KBM-7 (cell line): ENCODE results near the gene DHH.
"Not testable (repeated sequence)": the region's sequence is repeated elsewhere in the genome, so short reads cannot be mapped to it uniquely, and the experiment has no call there.

ENCODE experiments used
- DNase-seq: peaks from one replicate; pipeline ENCODE4 v3.0.0-alpha.2; 2015
- in situ Hi-C: fragments of 300-500 bp; cut with MboI; formaldehyde crosslinking; loops from 2 replicates; pipeline ENCODE4 v1.14.3; 2020; ENCODE audit warnings: low sequenced_read_pairs, low pct_unique_long_range_greater_than_20kb, mixed read lengths

DHH gene

DNA sequence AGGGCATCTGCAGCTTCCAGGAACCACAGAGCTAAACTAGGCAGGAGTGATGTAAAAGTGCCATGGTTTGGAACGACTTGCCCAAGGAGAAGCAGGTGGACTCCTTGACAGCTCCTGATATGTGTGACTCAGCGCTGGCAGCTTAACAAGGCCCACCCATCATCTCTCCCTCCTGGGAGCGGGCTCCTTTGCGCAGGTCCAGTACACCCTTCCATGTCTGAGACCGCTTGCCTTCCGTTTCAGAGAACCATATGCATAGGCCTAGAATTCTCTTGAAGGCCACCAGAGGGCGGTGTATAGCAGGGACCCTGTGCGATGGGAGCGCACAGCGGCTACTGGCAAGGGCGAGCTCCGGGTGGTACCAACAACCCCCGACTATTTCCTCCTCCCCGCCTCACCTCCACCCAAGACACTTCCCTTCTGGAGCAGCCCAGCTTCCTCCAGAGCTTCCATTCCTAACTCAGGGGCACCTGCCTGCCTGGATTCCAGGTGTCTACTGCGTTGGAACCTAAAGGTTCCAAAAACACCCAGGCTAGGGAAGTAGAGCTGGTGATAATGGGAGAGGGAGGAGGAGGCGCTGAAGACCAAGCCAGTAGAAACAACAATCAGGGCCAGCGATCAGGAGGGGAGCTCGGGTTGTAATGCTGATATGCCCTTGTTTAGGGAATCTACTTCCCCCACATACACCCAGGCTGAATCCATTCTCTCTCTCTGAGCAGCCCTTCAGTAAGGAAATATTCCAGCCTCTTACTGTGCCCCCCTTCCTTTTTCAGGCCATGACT, 6.3 kb downstream of the DHH start:
- in situ Hi-C loops = no loop called here
- peak; percentile 86 for DNase-seq

DNA sequence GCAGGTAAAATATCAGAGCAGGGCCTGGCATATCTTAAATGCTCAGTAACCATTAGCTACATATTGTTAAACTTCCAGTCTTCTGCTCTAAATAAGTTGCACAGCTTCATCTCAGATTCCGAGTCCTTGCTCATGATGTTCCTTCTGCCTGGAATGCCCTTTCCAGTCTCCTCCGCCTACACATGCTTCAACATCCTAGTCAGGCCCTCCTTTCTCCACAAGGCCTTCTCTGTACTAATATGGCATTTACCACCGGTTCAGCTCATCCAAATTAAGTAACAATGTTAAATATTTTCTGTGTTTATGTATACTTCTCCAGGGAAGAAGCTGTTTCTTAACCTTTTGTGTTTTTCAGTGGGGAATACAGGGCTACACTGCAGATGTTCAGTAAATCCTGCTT, 8.5 kb downstream of the DHH start:
- in situ Hi-C loops = no loop called here
- DNase-seq = no peak

DNA sequence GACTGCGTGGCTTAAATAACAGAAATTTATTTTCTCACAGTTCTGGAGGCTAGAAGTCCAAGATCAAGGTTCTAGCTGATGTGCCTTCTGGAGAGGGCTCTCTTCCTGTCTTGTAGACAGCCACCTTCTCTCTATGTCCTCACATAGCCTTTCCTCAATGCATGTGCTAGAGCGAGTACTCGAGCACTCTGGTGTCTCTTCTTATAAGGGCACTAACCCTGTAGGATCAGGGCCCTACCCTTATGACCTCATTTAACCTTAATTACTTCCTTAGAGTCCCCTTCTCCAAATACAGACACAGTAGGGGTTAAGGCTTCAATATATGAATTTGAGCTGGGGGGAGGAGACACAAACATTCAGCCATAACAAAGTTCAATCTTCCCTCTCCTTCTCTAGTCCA, 10.2 kb downstream of the DHH start:
- in situ Hi-C loops = no loop called here
- DNase-seq = peak; percentile 28

DNA sequence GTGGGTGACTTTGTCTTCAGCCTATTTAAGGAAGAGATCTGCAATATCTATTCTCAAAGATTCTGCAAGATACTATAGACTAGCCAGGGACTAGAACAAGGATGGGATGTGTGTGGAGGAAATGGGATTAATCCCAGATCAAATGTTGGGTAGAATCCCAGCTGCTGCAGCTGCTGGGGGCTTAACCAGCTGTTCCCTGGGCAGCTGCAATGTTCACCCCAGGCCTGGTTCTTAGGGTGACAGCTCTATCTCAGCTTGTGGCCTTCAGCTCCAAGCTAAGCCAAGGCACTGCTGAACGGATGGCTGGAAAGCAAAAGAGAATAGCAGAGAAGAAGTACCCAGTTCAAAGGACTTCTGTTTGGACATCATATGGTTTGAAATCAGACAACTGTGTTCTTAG, 14.8 kb downstream of the DHH start:
- DNase-seq = no peak
- in situ Hi-C loops = no loop called here

DNA sequence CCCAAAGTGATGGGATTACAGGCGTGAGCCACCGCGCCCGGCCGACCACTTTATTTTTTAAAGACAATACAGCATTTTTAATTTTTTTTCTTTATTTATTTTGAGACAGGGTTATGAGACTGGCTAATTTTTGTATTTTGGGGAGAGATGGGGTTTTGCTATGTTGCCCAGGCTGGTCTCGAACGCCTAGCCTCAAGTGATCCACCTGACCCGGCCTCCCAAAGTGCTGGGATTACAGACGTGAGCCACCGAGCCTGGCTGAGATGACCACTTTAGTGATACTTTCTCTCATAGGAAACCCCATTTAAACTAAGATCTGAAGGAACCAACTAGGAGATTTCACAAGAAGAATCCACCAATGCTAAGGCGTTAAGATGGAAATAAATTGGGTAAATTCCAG, 23.6 kb downstream of the DHH start:
- in situ Hi-C loops = no loop called here
- DNase-seq = no peak

DNA sequence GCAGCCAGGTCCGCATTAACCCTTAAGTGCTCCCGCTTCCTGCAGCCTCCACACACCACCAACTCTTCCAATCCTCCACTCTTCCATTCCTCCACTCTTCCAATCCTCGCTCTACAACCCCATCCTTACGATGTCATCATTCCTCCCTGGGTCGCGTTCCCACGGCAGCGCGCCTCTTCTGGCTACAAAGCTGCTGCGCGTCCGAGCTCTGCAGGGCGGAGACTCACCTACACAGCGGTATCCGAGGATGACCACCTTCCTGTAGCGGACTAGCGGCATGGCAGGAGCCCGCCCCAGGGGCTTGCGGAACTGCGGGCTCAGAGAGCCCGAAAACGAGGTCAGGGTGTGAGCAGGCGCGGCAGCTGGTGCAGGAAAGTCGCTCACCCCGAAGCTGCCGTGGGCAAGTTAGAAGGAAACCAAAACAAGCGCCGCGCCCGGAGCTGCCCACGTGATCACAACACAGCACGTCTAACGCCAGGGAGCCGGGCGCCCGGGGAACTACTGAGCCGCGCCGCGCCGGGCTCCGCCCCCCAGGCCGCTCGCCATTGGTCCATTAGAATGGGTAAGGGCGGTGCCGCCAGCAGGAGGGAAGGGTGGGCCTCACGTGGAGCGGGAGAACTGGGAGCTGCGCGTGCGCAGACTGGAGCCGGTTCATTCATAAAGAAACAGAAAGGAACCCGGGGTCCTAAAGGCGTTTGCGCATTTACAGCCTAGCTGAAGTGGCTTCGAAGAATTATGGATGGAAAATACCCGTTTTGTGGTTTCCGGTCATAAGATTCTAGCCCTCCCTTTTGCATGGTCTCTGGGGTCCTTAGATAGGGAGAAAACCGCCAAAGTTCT, 24.9 kb downstream of the DHH start, which contains the start of gene RHEBL1:
RHEBL1 (minus strand) TSS at position 473 of the 840 bp plus-strand sequence; CDS start at position 279, 194 bp downstream.
- DNase-seq = peak; percentile 99
- in situ Hi-C loops = no loop called here

DNA sequence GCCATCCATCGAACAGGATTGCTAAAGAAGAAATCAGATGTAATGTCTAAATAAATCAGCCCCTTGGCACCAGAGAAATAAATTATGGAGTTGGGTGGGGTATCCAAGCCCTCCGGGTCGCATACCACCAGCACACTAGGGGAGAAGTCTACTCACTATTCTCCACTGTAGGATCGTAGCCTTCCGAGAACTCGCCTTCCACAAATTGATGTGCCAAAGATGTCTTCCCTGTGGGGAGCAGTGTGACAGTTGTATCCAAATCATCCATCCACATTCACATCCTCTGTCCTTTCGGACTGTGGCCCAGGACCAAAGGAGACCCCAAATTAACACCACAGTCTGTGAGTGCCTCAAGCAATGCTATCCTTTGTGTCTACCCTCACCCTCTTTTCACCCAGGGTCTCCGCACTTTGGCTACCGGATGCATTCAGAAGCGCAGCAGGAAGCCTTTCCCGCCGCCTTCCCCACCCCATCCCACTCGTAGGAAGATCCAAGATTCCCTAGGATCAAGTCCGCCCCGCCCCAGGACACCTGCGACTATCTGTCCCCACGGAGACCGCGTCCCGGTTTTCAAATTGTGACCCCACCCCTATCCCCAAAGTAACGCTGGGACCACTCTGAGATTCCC, 25.6 kb downstream of the DHH start:
- no peak for DNase-seq
- in situ Hi-C loops = no loop called here

DNA sequence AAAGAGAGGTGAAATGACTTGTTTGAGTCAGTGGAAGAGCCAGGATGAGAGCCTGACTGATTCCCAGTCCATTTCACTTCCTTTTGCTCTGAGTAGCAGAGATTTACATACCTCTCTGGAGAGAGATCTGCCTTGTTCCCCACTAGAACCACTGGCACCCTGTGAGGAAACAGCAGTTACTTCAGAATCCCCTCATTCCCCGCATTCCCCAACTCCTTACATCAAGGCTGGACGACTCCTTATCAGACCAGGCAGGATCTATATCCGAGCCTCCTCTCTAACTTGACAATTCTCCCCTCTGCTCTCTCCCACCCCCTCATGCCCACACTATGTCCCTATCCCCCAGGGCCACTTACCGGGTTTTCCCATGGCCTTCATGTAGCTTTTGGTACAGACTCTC, 28.5 kb downstream of the DHH start:
- in situ Hi-C loops = no loop called here
- no peak for DNase-seq

DNA sequence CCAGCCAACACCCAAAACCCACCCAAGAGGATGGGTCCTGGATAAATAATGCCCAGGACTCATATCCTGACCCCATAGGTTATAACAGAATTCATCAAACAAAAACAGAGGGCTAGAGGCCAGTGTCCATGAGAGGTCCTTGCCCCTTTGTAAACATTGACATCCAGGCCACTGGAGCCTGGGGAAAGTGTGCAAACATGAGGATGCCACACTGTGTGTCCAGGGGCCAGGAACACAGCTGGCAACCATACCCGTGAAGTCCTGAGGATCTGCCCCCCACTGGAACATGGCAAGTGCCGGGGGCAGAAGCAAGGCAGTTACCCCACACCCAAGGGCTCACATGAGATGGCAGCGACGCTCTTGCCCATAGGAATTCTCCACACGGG, 29.8 kb downstream of the DHH start:
- DNase-seq = no peak
- in situ Hi-C loops = no loop called here

DNA sequence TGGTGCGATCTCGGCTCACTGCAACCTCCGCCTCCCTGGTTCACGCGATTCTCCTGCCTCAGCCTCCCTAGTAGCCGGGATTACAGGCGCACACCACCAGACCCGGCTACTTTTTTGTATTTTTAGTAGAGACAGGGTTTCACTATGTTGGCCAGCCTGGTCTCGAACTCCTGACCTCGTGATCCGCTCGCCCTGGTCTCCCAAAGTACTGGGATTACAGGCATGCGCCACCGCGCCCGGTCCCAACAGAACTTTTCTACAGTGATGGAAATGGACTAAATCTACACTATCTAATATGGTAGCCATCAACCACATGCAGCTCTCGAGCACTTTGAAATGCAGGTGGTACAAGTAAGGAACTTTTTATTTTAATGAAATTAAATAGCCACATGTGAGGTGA, 32.7 kb downstream of the DHH start:
- DNase-seq, in situ Hi-C loops: not testable (repeated sequence)

DNA sequence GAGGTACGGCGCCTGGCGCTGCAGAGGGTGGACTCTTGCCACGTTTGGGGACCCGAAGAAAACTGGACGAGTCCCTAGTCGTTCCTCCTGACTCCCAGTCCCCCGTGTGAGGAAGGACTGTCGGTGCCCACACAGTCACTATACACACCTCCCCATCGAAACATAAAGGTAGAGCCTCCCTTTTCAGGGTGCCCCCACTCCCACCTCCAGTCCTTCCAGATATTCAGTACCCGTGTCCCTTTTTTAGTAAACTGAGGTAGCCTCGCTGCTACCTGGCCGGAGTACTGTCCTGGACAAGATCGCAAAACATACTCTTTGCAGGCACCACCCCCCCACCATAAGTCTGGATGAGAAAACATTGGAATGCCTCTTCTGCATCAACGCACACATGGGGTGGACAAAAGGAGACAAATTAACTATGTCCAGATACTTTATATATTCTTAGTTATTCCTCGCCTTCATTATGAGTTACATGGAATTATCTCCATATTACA, 33.4 kb downstream of the DHH start:
- in situ Hi-C loops = no loop called here
- no peak for DNase-seq

DNA sequence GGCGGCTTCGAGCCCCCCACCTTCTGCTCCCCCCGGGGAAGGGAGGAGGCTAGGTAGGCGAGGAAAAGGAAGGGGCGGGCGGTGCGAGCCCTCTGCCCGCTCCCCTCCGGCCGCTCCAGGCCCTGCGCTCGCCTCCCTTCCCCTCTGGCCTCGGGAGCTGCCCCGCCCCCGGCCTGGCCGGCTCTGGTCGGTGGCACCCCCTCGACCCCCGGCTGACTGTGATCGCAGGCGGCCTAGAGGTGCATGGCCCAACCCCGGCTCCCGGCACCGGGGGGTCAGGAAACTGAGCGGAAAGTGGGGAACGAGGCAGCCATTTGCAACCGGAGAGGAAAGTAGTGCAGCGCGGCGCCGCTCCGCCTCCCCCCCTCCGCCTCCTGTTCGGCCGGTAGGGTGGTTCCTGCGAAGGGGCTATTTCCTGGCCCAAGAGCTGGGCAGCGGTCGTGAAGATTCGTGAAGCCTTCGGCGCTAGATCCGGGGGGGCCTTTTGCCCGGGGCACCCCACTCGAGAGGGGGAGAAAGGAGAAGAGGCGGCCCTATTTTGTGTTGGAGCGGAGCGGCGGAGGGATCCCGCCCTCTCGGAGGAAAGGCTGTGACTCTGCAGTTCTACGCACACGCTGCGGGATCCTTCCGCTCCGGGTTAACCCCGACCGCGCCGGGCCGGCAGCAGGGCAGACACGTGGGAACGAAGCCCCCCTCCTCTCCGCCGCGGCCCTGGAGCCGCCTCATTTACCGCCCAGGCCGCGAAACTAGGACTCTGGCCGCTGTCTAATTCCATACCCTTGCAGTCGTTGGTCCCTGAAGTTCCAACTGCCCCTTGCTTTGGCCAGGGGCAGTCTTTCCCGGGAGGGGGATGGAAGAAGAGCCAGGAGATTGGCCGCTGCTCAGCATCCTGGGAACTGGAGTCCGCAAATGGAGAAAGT, 34.1 kb downstream of the DHH start, which contains the start of gene KMT2D:
KMT2D (minus strand) TSS at position 558 of the 920 bp plus-strand sequence. CDS start 5,470 bp downstream, outside the sequence.
- in situ Hi-C loops = no loop called here
- DNase-seq = peak; percentile 93

DNA sequence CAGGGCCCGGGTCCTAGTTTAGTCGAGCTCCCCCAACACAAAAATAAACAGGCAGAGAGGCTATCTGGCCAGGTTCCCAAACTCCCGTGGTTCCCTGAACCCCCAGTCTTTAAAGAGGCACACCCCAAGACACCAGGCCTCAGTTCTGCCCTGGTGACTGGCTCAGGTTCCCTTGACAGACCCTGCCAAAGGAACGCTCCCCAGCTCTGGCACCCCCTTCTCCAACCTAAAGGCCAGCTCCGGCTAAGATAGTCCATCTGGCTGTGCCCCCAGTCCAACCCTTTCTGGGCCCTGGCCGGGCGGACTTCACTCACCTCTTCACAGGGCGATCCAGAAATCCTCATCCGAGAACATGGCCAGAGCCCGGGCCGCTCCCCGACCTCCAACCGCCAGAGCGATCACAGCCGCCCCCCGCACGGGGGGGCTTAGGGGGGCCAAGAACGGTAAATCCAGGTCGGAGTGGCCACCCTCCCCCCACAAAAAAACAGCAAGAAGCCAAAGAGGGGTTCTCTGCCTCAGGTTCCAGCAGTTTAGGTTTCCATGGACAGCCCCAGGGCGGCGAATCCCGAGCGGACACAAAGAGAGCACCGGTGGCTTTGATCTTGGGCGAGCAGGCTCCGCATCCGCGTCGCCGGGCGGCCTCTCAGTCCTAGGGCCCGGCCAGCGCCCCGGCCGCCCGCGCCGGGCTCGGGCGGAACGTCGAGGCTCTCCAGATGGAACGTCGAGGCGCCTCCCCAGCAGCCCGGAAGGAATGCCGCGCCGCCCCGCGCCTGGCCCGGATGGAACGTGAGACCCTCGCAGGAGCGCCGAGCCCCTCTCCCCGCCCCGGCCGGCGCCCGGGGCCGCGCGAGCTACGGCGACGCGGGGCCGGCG, 35.1 kb downstream of the DHH start:
- in situ Hi-C loops = no loop called here
- DNase-seq = peak; percentile 25

DNA sequence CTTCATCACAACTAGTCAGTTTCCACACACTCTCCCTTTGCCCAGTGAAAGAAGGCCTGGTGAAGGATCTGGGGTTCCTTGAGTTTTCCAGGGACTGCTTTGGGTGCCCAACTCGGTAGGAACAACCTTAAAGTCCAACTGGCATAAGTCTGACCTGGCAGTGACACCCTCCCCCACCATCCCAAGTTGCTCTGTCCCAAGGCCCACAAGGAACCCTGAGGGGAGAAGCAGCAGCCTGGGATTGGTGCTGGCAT, 35.6 kb downstream of the DHH start:
- DNase-seq = peak; percentile 14
- in situ Hi-C loops = no loop called here

DNA sequence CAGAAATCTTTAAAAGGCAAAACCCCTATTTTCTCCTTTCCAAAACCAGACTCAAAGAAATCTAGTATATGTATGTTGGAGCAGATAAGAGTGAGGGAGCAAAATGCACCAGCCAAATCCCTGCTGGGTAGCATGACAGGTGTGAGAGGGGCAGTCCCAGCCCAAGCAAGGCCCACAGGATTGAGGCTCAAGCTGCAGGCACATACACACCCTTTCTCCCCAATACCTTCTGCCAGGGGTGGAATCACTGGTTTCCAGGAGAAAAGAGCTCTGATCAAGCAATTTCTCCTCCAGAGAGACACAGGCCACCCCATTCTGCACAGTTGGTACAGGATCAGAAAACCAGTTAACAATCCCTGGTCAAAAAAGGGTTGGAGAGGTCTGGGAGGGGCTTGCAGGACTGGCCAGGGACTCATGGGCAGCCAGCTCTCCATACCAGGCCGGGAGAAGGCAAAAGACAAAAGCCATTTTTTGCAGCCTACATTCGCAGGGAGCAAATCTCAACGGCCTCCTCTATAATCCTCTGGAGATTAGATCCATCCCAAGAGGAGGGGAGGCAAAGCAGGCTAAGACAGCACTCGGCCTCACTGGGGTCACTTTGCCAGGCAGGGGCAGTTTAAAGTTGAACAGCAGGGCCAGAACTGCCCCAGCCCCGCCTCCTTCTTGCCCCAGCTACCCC, 36.1 kb downstream of the DHH start:
- no peak for DNase-seq
- in situ Hi-C loops = no loop called here

DNA sequence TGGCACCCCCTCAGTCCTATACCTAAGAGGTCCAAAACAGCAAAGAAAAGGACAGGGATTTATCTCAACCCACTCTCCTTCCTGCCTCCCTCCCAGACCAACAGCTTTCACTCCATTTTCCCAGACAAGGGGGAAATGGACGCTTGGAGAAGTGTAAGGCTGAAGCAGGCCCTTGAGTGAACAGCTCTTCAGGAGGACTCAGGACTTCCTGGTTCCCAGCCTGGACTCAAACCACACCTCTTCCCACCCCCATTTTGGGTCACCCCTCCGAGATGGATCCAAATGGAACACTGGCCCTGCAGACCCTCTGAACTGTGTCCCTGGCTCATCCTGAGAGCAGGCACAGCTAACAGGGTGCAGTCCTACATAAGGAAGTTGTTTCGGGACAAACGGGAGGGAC, 36.7 kb downstream of the DHH start:
- peak; percentile 34 for DNase-seq
- in situ Hi-C loops = no loop called here

DNA sequence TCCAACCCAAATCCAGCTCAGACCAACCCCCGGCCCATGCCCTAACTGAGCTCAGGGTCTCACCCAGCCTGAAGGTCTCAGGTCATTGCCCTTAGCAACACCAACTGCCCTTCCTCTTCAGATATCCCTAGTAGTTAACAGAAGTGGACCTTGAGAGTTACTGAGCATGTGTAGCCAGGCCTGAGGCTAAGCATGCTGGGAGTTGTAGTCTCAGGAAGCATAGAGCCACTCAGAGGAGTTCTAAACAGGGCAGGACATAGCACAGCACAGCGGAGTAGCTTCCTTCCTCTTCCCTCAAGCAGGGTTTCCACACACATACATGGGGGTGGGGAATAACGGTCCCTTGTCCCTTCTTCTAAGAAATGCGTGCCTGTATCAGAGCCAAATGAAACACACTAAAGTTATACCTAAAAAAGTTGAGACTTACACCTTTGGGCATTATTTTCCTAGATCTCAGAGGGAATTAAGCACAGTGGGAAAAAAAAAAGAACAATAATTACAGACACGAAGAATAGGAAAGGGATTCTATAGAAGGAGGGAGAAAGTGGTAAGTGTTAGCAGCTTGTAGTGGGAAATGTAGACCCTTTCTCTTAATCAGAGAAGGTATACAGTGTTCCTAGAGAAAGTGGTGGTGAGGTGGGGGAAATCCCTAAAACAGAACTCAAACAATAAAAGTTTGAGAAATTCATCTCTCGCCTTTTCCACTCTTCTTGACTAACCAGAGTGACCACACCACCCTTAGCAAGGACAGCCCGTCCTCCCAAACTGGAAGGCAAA, 38.4 kb downstream of the DHH start:
- peak; percentile 93 for DNase-seq
- in situ Hi-C loops = no loop called here
